Nephron progenitor cell (in vitro differentiated cells): ENCODE results near the gene CTSO.

Experiments used
- DNase-seq: peaks from one replicate; pipeline ENCODE4 v3.0.0; 2021
- H3K27ac Mint-ChIP-seq: 2 replicates; pipeline ENCODE4 v1.8.0; 2021; ENCODE audit warnings: mild to moderate bottlenecking, moderate library complexity, mixed read lengths
- H3K27me3 Mint-ChIP-seq: 2 replicates; pipeline ENCODE4 v1.8.0; 2021; ENCODE audit warnings: mild to moderate bottlenecking, low read depth, mixed read lengths; ENCODE audit not compliant: poor library complexity
- H3K36me3 Mint-ChIP-seq: 2 replicates; pipeline ENCODE4 v1.8.0; 2021; ENCODE audit warnings: low read depth, mixed read lengths
- H3K4me1 Mint-ChIP-seq: 2 replicates; pipeline ENCODE4 v1.8.0; 2021; ENCODE audit warnings: mixed read lengths
- H3K4me3 Mint-ChIP-seq: 2 replicates; pipeline ENCODE4 v1.8.0; 2021; ENCODE audit warnings: mild to moderate bottlenecking, moderate library complexity, mixed read lengths
- H3K9me3 Mint-ChIP-seq: 2 replicates; pipeline ENCODE4 v1.8.0; 2021; ENCODE audit warnings: mild to moderate bottlenecking, moderate library complexity, mixed read lengths
- CTCF ChIP-seq: fragments of 200-600 bp; sonication (generic); IDR thresholded peaks from 2 replicates; pipeline ENCODE4 v1.5.0; 2021; ENCODE audit warnings: antibody characterized with exemption

Gene CTSO

GRCh38 chr4:155961575-155961974 lies 7.9 kb upstream of the CTSO start:
- no peak for DNase-seq
- H3K9me3 Mint-ChIP-seq: no peaks in the 10 kb centered on the region
- TF ChIP-seq CTCF: no peak
- peaks cover 3% of the 10 kb centered on the region for H3K27me3 Mint-ChIP-seq
- H3K4me1 Mint-ChIP-seq: peaks cover 8% of the 10 kb centered on the region
- H3K4me3 Mint-ChIP-seq: no peak overlapping the region
- no peak overlapping the region for H3K27ac Mint-ChIP-seq
- H3K36me3 Mint-ChIP-seq: no peaks in the 10 kb centered on the region

GRCh38 chr4:155960522-155960921 lies 6.9 kb upstream of the CTSO start:
- Mint-ChIP-seq H3K4me3 (no peak overlapping the region), H3K36me3 (no peaks in the 10 kb centered on the region), H3K27me3 (peaks cover 3% of the 10 kb centered on the region)

DNA sequence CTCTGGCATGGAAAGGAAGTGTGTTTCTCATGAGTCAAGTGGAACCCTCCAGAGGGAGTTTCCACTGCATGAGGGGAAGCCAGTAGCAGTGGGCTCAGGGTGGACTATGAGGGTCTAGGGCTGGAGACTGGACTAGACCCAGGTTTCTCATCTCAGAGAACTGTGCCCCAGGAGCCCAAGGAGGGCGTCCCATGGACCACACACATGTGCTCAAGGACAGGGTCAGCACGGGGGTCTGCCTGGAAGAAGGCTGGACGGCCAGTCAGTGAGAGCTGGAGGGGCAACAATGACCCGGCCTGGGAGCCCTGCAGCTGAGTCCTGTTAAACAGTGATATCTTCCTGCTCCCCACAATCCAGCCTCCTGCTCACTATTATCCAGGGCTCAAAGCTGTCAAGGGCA lies 5.8 kb upstream of the CTSO start:
- no peak overlapping the region for H3K27ac Mint-ChIP-seq
- H3K4me1 Mint-ChIP-seq: peaks cover 8% of the 10 kb centered on the region
- no peaks in the 10 kb centered on the region for H3K36me3 Mint-ChIP-seq
- no peak for TF ChIP-seq CTCF
- H3K27me3 Mint-ChIP-seq: peaks cover 3% of the 10 kb centered on the region
- H3K4me3 Mint-ChIP-seq: no peak overlapping the region
- no peak for DNase-seq
- H3K9me3 Mint-ChIP-seq: no peaks in the 10 kb centered on the region

More at GRCh38 chr4:155960522-155960921, 6.9 kb upstream of the CTSO start:
- TF ChIP-seq CTCF: no peak
- Mint-ChIP-seq H3K9me3 (no peaks in the 10 kb centered on the region), H3K27ac (no peak overlapping the region), H3K4me1 (peaks cover 8% of the 10 kb centered on the region)
- no peak for DNase-seq

DNA sequence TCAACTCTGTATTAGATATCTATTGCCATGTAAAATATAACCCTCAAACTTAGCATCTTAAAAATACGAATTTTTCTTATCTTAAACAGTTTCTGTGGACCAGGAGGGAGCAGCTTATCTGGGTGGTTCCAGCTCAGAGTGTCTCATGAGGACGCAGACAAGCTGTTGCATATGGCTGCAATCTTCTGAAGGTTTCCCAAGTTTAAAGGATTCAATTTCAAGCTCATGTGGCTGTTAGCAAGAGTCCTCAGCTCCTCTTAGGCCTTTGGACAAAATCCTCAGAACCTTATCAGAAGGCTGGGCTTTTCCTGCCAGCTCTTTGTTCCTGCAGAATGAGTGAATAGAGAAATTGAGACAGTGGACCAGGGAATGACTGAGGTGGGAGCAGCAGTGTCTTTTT lies 2.8 kb upstream of the CTSO start:
- TF ChIP-seq CTCF: no peak
- H3K27ac Mint-ChIP-seq: no peak overlapping the region
- H3K36me3 Mint-ChIP-seq: no peaks in the 10 kb centered on the region
- H3K4me1 Mint-ChIP-seq: peaks cover 16% of the 10 kb centered on the region
- peaks cover 3% of the 10 kb centered on the region for H3K27me3 Mint-ChIP-seq
- no peak overlapping the region for H3K4me3 Mint-ChIP-seq
- no peak for DNase-seq
- no peaks in the 10 kb centered on the region for H3K9me3 Mint-ChIP-seq

DNA sequence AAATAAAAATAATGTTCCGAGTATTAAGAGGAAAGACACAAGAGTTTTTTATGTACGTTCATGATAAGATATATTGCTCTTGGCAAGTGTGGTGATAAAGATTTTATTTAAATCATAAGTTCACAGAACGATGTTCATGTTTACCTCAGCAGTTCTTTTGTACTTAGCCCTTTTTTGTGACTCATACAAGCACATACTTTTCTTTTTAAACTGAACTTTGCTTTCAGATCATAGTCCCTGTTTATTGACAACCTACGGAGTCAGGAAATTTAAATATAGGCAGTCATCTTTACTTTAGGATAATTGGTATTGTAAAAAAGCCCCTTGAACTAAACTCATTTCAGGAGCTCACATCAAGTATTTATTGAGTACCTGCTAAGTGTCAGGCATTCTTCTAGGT lies 1.3 kb upstream of the CTSO start:
- Mint-ChIP-seq H3K9me3 (no peaks in the 10 kb centered on the region), H3K27me3 (peaks cover 3% of the 10 kb centered on the region), H3K4me1 (peaks cover 9% of the 10 kb centered on the region), H3K4me3 (no peak overlapping the region), H3K27ac (no peak overlapping the region), H3K36me3 (no peaks in the 10 kb centered on the region)
- no peak for DNase-seq
- no peak for TF ChIP-seq CTCF

- H3K36me3 Mint-ChIP-seq: no peaks in the 10 kb centered on the region
- TF ChIP-seq CTCF: no peak
- no peak for DNase-seq
- H3K4me1 Mint-ChIP-seq: peaks cover 9% of the 10 kb centered on the region
- H3K27me3 Mint-ChIP-seq: no peaks in the 10 kb centered on the region
- H3K27ac Mint-ChIP-seq: no peak overlapping the region
- no peaks in the 10 kb centered on the region for H3K9me3 Mint-ChIP-seq
- peak overlapping the region; percentile 86 for H3K4me3 Mint-ChIP-seq
Measured at GRCh38 chr4:155954118-155954685, 536 bp upstream of the CTSO start.
